HEK293 (cell line): ENCODE data around the gene MCAT.

Source experiments
- BCL11A ChIP-seq: fragments of 450-650 bp; formaldehyde crosslinking; IDR thresholded peaks from 2 replicates; pipeline ENCODE4 v1.5.1; 2016; ENCODE audit warnings: low read depth, missing biosample characterization, missing genetic modification characterization
- SALL2 ChIP-seq: fragments of 450-650 bp; formaldehyde crosslinking; IDR thresholded peaks from 2 replicates; pipeline ENCODE4 v1.5.0; 2017; ENCODE audit warnings: missing biosample characterization, mild to moderate bottlenecking, missing genetic modification characterization, borderline replicate concordance
- SP2 ChIP-seq: fragments of 450-650 bp; formaldehyde crosslinking; IDR thresholded peaks from 2 replicates; pipeline ENCODE4 v1.5.1; 2016; ENCODE audit warnings: missing biosample characterization, missing genetic modification characterization
- ZBTB17 ChIP-seq: fragments of 450-650 bp; formaldehyde crosslinking; IDR thresholded peaks from 2 replicates; pipeline ENCODE4 v1.5.1; 2016; ENCODE audit warnings: missing biosample characterization, missing genetic modification characterization
- ZBTB20 ChIP-seq: fragments of 450-650 bp; formaldehyde crosslinking; IDR thresholded peaks from 2 replicates; pipeline ENCODE4 v1.5.1; 2016; ENCODE audit warnings: missing biosample characterization, missing genetic modification characterization
- ZIC2 ChIP-seq: fragments of 450-650 bp; formaldehyde crosslinking; IDR thresholded peaks from 2 replicates; pipeline ENCODE4 v1.5.1; 2016; ENCODE audit warnings: missing biosample characterization, missing genetic modification characterization
- ZNF169 ChIP-seq: fragments of 450-650 bp; formaldehyde crosslinking; IDR thresholded peaks from 2 replicates; pipeline ENCODE4 v1.5.1; 2016; ENCODE audit warnings: missing biosample characterization, missing genetic modification characterization
- ZNF221 ChIP-seq: fragments of 450-650 bp; formaldehyde crosslinking; IDR thresholded peaks from 2 replicates; pipeline ENCODE4 v1.5.1; 2017; ENCODE audit warnings: missing biosample characterization, missing genetic modification characterization, borderline replicate concordance
- ZNF335 ChIP-seq: fragments of 450-650 bp; formaldehyde crosslinking; conservative IDR thresholded peaks from 2 replicates; pipeline ENCODE4 v1.5.1; 2016; ENCODE audit warnings: missing biosample characterization, missing genetic modification characterization
- ZNF350 ChIP-seq: fragments of 450-650 bp; formaldehyde crosslinking; IDR thresholded peaks from 2 replicates; pipeline ENCODE4 v1.5.0; 2017; ENCODE audit warnings: missing biosample characterization, mild to moderate bottlenecking, missing genetic modification characterization
- ZNF473 ChIP-seq: fragments of 450-650 bp; formaldehyde crosslinking; IDR thresholded peaks from 2 replicates; pipeline ENCODE4 v1.5.1; 2017; ENCODE audit warnings: missing biosample characterization, missing genetic modification characterization
- ZNF510 ChIP-seq: fragments of 450-650 bp; formaldehyde crosslinking; IDR thresholded peaks from 2 replicates; pipeline ENCODE4 v1.5.1; 2018; ENCODE audit warnings: mild to moderate bottlenecking, missing genetic modification characterization, missing biosample characterization; ENCODE audit not compliant: insufficient replicate concordance
- ZNF558 ChIP-seq: fragments of 450-650 bp; formaldehyde crosslinking; IDR thresholded peaks from 2 replicates; pipeline ENCODE4 v1.5.1; 2016; ENCODE audit warnings: missing biosample characterization, missing genetic modification characterization
- ZNF610 ChIP-seq: fragments of 450-650 bp; formaldehyde crosslinking; IDR thresholded peaks from 2 replicates; pipeline ENCODE4 v1.5.1; 2016; ENCODE audit warnings: missing biosample characterization, missing genetic modification characterization, borderline replicate concordance
- ZNF654 ChIP-seq: fragments of 450-650 bp; formaldehyde crosslinking; IDR thresholded peaks from 2 replicates; pipeline ENCODE4 v1.5.1; 2016; ENCODE audit warnings: low read depth, missing biosample characterization, missing genetic modification characterization
- ZNF658 ChIP-seq: fragments of 450-650 bp; formaldehyde crosslinking; IDR thresholded peaks from 2 replicates; pipeline ENCODE4; 2016; ENCODE audit warnings: missing biosample characterization, missing genetic modification characterization
- ZNF664 ChIP-seq: fragments of 450-650 bp; formaldehyde crosslinking; IDR thresholded peaks from 2 replicates; pipeline ENCODE4 v1.5.1; 2016; ENCODE audit warnings: missing biosample characterization, missing genetic modification characterization
- ZNF677 ChIP-seq: fragments of 450-650 bp; IDR thresholded peaks from 2 replicates; pipeline ENCODE4 v1.5.0; 2018; ENCODE audit warnings: missing biosample characterization, mild to moderate bottlenecking, missing genetic modification characterization, moderate library complexity
- ZNF701 ChIP-seq: fragments of 450-650 bp; formaldehyde crosslinking; IDR thresholded peaks from 2 replicates; pipeline ENCODE4 v1.5.1; 2016; ENCODE audit warnings: missing biosample characterization, missing genetic modification characterization
- ZNF776 ChIP-seq: fragments of 450-650 bp; formaldehyde crosslinking; IDR thresholded peaks from 2 replicates; pipeline ENCODE4 v1.5.0; 2017; ENCODE audit warnings: missing biosample characterization, missing genetic modification characterization, borderline replicate concordance
- ZNF792 ChIP-seq: fragments of 450-650 bp; formaldehyde crosslinking; IDR thresholded peaks from 2 replicates; pipeline ENCODE4 v1.5.1; 2016; ENCODE audit warnings: missing biosample characterization, missing genetic modification characterization
- ZNF830 ChIP-seq: fragments of 450-650 bp; IDR thresholded peaks from 2 replicates; pipeline ENCODE4 v1.5.0; 2018; ENCODE audit warnings: missing biosample characterization, missing genetic modification characterization, low read depth, mild to moderate bottlenecking, moderate library complexity
- ZNF843 ChIP-seq: fragments of 450-650 bp; formaldehyde crosslinking; IDR thresholded peaks from 2 replicates; pipeline ENCODE4 v1.5.1; 2016; ENCODE audit warnings: missing biosample characterization, missing genetic modification characterization
- TF ChIP-seq, protein P1 (sequence below): fragments of 450-650 bp; formaldehyde crosslinking; IDR thresholded peaks from 2 replicates; pipeline ENCODE4 v1.5.1; 2016; ENCODE audit warnings: missing biosample characterization, missing genetic modification characterization
- TF ChIP-seq, protein P2 (sequence below): fragments of 450-650 bp; IDR thresholded peaks from 2 replicates; pipeline ENCODE4 v1.5.1; 2018; ENCODE audit warnings: missing biosample characterization, mild to moderate bottlenecking, missing genetic modification characterization
- TF ChIP-seq, protein P3 (sequence below): fragments of 450-650 bp; formaldehyde crosslinking; IDR thresholded peaks from 2 replicates; pipeline ENCODE4 v1.5.1; 2016; ENCODE audit warnings: missing biosample characterization, missing genetic modification characterization, borderline replicate concordance
- TF ChIP-seq, protein P4 (sequence below): fragments of 450-650 bp; formaldehyde crosslinking; IDR thresholded peaks from 2 replicates; pipeline ENCODE4 v1.5.1; 2016; ENCODE audit warnings: missing biosample characterization, missing genetic modification characterization
- TF ChIP-seq, protein P5 (sequence below): fragments of 450-650 bp; formaldehyde crosslinking; optimal IDR thresholded peaks from 2 replicates; pipeline ENCODE3; 2016; ENCODE audit warnings: missing biosample characterization, mild to moderate bottlenecking, missing genetic modification characterization
- TF ChIP-seq, protein P6 (sequence below): fragments of 450-650 bp; formaldehyde crosslinking; IDR thresholded peaks from 2 replicates; pipeline ENCODE4 v1.5.1; 2016; ENCODE audit warnings: missing biosample characterization, missing genetic modification characterization
- TF ChIP-seq, protein P7 (sequence below): fragments of 450-650 bp; formaldehyde crosslinking; IDR thresholded peaks from 2 replicates; pipeline ENCODE4 v1.5.1; 2017; ENCODE audit warnings: missing biosample characterization, missing genetic modification characterization

Gene MCAT

DNA sequence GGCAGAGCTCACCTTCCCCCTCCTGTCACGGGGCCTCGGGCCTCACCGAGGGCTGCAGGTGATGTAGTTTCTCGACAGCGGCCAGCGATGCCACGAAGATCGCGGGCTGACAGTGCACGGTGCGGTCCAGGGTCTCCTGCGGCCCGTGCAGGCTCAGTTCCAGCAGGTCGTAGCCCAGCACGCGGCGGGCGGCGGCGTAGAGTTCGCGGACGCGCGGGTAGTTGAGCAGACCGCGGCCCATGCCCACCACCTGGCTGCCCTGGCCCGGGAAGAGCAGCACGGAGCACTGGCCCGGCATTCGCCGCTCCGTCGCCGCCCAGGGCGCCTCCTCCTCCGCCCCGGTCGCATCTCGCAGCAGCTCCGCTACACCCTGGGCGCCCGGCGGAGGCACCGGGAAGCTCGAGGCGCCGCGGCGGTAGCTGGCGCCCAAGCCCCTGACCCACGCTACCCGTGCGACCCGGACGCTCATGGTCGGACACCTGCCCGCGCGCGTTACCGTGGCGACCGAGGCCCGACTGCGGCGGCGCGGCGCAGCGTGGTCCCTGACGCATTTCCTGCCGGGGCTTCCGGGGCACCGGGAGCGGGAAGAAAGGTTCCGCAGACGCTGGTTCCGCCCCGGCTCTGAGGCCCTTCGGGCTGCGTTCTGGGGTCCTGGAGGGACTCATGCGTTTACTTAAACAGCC is at the start of gene MCAT (continued):
- TF ChIP-seq ZNF843 (tag by site-specific recombination) (no peak), ZNF792 (no peak), ZNF610 (tag by site-specific recombination) (no peak), ZNF221 (tag by site-specific recombination) (no peak), ZNF654 (tag by site-specific recombination) (no peak), ZNF677 (tag by site-specific recombination) (peak; percentile 30; the same call in 1 of the 2 replicates), ZNF830 (tag by site-specific recombination) (no peak), ZNF701 (no peak), SP2 (tag by site-specific recombination) (peak; percentile 60), ZNF558 (tag by site-specific recombination) (no peak), ZBTB17 (tag by site-specific recombination) (0 out of 2 replicates have a peak, but pooled peaks have one; percentile 19), ZNF473 (tag by site-specific recombination) (no peak), ZNF350 (no peak), ZNF776 (tag by site-specific recombination) (no peak), ZIC2 (tag by site-specific recombination) (peak; percentile 15; the same call in 1 of the 2 replicates), ZNF658 (no peak), ZNF335 (tag by site-specific recombination) (no peak), ZNF510 (tag by site-specific recombination) (no peak), SALL2 (tag by site-specific recombination) (peak; percentile 34; the same call in 1 of the 2 replicates), BCL11A (no peak), ZNF169 (tag by site-specific recombination) (no peak), ZBTB20 (tag by site-specific recombination) (peak; percentile 78), ZNF664 (tag by site-specific recombination) (no peak)
- TF ChIP-seq, protein P1, sequence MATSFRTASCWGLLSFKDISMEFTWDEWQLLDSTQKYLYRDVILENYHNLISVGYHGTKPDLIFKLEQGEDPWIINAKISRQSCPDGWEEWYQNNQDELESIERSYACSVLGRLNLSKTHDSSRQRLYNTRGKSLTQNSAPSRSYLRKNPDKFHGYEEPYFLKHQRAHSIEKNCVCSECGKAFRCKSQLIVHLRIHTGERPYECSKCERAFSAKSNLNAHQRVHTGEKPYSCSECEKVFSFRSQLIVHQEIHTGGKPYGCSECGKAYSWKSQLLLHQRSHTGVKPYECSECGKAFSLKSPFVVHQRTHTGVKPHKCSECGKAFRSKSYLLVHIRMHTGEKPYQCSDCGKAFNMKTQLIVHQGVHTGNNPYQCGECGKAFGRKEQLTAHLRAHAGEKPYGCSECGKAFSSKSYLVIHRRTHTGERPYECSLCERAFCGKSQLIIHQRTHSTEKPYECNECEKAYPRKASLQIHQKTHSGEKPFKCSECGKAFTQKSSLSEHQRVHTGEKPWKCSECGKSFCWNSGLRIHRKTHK (tag by site-specific recombination) = no peak
- TF ChIP-seq, protein P2, sequence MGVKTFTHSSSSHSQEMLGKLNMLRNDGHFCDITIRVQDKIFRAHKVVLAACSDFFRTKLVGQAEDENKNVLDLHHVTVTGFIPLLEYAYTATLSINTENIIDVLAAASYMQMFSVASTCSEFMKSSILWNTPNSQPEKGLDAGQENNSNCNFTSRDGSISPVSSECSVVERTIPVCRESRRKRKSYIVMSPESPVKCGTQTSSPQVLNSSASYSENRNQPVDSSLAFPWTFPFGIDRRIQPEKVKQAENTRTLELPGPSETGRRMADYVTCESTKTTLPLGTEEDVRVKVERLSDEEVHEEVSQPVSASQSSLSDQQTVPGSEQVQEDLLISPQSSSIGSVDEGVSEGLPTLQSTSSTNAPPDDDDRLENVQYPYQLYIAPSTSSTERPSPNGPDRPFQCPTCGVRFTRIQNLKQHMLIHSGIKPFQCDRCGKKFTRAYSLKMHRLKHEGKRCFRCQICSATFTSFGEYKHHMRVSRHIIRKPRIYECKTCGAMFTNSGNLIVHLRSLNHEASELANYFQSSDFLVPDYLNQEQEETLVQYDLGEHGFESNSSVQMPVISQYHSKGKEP (tag by site-specific recombination) = peak; percentile 71
- TF ChIP-seq, protein P3, sequence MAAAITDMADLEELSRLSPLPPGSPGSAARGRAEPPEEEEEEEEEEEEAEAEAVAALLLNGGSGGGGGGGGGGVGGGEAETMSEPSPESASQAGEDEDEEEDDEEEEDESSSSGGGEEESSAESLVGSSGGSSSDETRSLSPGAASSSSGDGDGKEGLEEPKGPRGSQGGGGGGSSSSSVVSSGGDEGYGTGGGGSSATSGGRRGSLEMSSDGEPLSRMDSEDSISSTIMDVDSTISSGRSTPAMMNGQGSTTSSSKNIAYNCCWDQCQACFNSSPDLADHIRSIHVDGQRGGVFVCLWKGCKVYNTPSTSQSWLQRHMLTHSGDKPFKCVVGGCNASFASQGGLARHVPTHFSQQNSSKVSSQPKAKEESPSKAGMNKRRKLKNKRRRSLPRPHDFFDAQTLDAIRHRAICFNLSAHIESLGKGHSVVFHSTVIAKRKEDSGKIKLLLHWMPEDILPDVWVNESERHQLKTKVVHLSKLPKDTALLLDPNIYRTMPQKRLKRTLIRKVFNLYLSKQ (tag by site-specific recombination) = no peak
- TF ChIP-seq, protein P4, sequence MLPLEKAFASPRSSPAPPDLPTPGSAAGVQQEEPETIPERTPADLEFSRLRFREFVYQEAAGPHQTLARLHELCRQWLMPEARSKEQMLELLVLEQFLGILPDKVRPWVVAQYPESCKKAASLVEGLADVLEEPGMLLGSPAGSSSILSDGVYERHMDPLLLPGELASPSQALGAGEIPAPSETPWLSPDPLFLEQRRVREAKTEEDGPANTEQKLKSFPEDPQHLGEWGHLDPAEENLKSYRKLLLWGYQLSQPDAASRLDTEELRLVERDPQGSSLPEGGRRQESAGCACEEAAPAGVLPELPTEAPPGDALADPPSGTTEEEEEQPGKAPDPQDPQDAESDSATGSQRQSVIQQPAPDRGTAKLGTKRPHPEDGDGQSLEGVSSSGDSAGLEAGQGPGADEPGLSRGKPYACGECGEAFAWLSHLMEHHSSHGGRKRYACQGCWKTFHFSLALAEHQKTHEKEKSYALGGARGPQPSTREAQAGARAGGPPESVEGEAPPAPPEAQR (tag by site-specific recombination) = no peak; the same call in 1 of the 2 replicates
- TF ChIP-seq, protein P5, sequence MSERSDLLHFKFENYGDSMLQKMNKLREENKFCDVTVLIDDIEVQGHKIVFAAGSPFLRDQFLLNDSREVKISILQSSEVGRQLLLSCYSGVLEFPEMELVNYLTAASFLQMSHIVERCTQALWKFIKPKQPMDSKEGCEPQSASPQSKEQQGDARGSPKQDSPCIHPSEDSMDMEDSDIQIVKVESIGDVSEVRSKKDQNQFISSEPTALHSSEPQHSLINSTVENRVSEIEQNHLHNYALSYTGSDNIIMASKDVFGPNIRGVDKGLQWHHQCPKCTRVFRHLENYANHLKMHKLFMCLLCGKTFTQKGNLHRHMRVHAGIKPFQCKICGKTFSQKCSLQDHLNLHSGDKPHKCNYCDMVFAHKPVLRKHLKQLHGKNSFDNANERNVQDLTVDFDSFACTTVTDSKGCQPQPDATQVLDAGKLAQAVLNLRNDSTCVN (tag by site-specific recombination) = peak; percentile 94
- TF ChIP-seq, protein P6, sequence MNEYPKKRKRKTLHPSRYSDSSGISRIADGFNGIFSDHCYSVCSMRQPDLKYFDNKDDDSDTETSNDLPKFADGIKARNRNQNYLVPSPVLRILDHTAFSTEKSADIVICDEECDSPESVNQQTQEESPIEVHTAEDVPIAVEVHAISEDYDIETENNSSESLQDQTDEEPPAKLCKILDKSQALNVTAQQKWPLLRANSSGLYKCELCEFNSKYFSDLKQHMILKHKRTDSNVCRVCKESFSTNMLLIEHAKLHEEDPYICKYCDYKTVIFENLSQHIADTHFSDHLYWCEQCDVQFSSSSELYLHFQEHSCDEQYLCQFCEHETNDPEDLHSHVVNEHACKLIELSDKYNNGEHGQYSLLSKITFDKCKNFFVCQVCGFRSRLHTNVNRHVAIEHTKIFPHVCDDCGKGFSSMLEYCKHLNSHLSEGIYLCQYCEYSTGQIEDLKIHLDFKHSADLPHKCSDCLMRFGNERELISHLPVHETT (tag by site-specific recombination) = peak; percentile 59; the same call in 1 of the 2 replicates
- TF ChIP-seq, protein P7, sequence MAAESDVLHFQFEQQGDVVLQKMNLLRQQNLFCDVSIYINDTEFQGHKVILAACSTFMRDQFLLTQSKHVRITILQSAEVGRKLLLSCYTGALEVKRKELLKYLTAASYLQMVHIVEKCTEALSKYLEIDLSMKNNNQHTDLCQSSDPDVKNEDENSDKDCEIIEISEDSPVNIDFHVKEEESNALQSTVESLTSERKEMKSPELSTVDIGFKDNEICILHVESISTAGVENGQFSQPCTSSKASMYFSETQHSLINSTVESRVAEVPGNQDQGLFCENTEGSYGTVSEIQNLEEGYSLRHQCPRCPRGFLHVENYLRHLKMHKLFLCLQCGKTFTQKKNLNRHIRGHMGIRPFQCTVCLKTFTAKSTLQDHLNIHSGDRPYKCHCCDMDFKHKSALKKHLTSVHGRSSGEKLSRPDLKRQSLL (tag by site-specific recombination) = peak; percentile 42; the same call in 1 of the 2 replicates
